HG03135 (cell line): ENCODE measurements around the gene DYNC2H1.
A peak's percentile ranks its signal among the peaks of the same experiment; 100 is the strongest.

Source experiments
- ATAC-seq: cut with Tn5 transposase; IDR thresholded peaks from one replicate; pipeline ENCODE4 v1.9.1; 2021; ENCODE audit warnings: mild to moderate bottlenecking, moderate library complexity; ENCODE audit not compliant: unreplicated experiment

Gene DYNC2H1

DNA sequence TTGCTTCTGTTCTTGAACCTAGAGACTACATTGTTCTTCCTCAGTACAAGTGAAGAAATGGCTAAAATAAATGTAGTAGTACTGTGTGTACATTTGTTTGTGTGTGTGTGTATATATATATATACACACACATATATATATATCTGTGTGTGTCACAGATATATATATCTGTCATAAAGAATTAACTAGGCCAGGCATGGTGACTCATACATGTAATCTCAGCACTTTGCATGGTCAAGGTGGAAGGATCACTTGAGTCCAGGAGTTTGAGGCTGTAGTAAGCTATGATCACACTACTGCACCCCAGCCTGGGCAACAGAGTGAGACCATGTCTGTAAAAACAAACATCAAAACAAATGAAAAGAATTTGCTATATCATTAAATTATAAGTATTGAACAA is 164.8 kb downstream of the DYNC2H1 start:
- ATAC-seq, result no peak

DNA sequence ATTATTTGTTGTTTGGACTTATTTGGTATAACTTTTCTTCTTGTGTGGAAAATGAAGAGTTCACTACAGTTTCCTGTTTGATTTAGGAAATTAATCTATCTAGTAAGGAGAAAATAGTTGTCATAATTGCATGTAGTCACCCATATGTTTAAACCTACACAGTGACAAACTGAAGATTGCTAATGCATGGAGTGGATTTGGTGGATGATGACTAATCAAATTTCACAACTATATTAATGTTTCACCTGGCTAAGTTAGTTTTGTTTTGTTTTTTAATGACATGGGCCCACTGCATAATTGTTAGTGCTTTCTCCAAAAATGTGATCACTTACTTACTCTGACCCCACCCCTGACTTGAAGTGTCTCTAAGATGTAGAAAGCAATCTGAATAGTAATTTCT is 170.6 kb downstream of the DYNC2H1 start:
- ATAC-seq, result no peak

DNA sequence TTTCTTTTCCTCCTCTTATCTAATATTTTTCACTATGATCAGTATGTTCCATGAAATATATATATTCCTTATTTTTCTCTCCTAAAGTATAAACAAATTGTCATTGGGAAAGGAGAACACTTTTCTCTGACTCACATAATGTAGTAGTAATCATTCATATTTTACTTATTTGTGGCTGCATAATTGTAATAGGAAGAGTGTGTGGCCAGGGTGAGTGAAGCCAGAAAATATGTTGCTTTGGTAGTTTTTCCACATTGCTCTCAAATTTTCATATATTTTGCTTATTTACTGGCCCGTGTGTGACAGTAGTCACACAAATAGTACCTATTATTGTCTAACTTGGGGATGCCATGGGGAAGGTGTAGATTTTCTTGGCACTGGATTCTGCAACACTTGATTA is 172.1 kb downstream of the DYNC2H1 start:
- ATAC-seq, result no peak

DNA sequence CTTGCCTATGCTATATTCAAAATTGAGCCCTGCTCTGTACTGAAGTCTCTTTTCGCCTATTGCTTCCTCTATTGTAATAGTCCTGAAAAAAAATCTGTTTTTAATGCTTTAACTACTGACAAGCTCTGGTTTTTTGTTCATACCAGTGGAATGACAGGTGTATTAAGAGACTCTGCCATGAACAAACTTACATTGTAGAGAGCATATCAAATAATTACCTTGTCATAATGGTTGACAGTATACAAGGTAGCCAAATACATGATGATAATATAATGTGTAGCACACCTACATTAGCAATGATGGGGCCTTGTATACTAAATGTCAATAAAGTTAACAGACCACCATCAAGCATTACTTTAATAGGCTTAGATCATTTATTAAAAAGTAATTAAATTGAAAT is 175.0 kb downstream of the DYNC2H1 start:
- ATAC-seq, result no peak

DNA sequence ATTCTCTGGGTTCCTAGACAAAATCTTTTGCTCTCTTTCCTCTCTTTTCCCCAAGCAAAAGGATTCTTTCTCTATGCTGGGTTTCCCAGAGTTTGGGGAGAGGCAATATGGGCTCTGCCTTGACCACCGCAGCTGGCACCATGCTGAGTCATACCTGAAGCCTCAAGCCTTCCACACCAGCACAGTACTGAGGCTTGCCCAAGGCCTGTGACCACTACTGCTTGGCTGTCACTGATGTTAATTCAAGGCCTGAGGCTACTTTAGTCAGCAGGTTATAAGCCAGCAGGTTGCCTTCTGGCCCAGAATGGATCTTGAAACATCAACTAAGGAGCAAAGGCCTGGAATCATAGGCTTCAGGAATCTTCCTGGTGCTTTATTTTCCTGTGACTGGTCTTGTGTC is 185.3 kb downstream of the DYNC2H1 start:
- no peak for ATAC-seq

DNA sequence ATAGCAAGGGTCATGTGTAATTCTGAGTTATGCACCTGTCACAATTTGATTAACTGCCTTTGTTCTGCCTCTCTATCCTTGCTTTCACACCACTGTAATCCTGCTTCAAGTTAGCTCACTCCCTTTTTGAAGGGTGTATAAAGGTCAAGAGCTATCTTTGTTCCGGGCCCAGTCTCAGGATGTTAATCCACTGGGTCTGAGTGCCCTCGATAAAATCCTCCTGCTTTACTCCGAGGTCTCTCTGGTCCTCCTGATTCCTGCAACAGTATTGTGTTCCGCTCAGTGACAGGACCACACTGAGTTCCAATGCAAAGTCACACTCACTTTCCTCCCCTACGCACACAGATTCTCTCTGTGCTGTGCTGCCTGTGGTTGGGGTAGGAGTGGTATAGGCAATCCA is 186.5 kb downstream of the DYNC2H1 start:
- no peak for ATAC-seq

DNA sequence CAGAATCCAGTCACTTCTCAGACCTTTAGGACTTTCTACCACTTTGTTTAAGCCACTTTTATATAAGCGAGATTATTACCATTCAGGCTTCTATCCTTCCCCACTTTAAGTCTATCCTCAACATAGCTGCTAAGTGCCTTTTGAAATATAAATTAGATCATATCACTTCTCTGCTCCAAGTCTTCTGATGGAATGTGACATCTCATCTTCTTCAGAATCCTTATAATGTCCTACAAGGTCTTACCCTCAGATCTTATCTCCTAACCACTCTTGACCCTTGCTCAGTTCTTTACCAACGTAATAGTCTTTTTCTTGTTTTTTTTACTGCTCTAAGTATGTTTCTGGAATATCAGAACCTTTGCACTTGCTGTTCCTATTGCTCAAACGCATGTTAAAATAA is 188.7 kb downstream of the DYNC2H1 start:
- no peak for ATAC-seq

DNA sequence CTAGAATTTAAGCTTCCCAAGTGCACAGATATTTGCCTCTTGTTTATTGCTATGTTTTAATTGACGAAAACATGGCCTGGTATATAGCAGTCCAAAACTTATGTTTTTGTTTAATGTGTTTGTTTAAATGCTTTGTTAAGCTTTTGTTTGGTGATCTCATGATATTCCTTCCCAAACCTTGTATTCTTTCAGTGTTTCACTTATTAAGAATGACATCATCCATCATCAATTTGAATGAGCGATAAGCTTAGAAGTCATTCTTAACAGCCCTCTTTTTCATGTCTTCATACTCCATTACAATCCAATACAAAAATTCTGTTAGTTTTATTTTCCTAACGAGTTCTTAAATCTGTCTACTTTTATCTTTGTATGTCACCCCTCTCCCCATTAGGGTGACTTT is 206.0 kb downstream of the DYNC2H1 start:
- no peak for ATAC-seq

DNA sequence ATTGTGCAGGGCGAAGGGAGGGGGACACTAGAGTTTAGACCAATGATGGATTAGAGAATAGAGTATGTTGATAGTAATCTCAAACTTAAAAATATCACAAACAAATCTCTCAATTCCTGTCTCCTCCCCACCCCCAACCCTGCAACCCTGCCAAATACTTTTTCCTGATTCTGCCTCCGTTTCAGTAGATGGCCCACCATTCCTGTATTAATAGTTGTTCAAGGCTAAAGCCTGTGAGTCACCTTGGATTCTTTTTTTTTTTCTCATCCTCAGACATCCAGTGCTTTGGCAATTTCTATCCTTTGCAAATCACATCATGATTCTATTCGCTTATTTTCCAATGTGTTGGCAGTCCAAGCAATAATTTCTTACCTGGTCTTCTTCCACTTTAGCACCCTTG is 207.9 kb downstream of the DYNC2H1 start:
- ATAC-seq, result no peak

DNA sequence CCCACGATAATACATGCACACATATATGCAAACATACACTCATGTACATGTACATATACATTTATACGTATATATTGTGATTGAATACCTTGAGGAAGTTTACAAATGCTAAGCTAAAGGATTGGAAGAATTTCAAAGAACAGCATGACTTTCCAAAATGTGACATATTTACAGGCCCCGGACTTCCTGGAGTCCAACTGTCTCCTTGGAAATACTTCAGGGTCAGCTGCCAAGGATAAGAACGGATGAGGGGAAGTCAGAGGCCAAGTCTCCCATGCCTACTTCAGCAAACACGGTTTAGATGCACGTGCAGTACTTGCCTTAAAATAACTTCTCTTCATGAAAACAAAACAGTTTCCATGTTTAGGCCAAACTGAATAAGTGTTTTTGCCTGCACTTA is 213.6 kb downstream of the DYNC2H1 start:
- ATAC-seq, result no peak

DNA sequence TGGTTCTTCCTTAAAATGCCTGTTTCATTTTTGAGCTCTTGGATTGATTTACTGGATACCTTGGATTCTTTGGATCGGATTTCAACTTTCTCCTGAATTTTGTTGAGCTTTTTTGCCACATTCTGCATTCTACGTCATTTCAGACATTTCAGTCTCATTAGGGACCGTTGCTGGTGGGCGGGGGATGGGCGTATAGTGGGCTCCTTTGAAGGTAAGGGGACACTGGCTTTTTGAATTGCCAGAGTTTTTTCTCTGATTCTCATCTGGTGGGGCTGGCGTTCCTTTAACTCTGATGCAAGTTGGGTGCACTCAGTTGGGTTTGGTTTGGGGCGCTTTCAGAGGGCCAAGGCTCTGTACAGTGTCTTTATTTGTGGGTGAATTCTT is 216.5 kb downstream of the DYNC2H1 start:
- ATAC-seq, result peak; percentile 11

DNA sequence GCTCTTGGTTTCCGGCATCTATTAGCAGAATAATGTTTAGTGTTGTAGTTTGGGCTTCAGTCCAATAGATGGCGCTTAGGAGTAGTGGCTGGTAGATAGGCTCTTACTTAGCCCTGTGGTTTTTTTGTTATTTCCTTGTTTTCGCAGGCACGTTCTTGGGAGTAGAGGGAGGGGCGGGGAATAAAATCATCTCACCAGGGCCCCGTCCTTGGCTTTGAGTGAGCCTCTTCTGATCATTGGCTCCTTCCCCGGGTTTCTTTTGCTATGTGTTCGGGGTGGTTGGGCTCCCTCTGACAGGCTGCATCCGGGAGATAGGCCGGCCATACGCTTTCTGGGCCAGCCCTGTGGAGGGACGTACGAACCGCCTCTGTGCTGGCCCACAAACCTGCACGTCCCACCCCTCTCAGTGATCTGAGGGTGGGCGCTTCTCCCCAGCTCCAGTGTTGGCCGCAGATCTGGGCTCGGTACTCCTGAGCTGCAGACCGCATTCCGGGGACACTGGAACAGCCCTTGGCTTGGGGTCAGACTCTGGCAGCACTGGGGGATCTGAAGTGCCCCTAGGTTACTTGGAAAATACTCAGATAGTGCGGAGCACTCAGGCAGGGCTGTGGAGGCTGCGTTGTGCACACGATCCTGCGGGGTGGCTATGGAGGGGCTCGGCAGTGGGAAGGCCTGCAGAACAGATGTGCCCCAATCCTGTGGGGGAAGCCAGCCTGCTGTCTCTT is 217.0 kb downstream of the DYNC2H1 start:
- peak; percentile 95 for ATAC-seq

DNA sequence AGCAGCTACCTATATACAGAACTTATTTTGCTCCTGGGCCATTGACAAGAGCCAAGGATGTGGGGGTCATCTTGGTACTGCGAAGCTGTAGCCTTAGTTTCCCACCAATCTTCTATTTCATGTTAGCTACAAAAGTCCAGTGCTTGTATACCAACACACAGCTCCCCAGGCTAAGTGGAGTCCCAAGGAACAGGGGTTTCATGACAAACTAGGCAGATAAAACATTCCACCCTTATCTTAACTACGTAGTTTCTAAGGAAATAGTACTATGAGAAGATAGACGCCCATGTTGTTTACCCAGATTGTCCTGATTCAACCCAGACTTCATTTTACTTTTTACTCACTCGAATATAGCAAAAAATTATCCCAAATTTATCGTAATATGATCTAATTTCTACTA is 218.5 kb downstream of the DYNC2H1 start:
- ATAC-seq, result no peak

DNA sequence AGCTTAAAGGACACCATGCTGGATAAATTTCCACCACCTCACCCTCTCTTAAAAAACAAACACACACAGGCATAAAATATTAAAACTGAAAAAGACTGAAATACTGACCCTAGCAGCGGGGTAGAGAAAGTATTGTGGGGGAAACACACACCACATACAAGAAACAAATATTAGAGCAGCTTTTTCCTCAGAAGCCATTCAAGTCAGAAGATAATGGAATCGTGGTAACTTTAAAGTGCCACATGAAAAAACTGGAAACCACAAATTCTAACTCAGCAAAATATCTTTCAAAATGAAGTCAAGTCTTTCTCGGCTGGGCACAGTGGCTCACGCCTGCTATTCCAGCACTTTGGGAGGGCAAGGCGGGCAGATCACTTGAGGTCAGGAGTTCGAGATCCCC is 223.2 kb downstream of the DYNC2H1 start:
- ATAC-seq, result no peak

DNA sequence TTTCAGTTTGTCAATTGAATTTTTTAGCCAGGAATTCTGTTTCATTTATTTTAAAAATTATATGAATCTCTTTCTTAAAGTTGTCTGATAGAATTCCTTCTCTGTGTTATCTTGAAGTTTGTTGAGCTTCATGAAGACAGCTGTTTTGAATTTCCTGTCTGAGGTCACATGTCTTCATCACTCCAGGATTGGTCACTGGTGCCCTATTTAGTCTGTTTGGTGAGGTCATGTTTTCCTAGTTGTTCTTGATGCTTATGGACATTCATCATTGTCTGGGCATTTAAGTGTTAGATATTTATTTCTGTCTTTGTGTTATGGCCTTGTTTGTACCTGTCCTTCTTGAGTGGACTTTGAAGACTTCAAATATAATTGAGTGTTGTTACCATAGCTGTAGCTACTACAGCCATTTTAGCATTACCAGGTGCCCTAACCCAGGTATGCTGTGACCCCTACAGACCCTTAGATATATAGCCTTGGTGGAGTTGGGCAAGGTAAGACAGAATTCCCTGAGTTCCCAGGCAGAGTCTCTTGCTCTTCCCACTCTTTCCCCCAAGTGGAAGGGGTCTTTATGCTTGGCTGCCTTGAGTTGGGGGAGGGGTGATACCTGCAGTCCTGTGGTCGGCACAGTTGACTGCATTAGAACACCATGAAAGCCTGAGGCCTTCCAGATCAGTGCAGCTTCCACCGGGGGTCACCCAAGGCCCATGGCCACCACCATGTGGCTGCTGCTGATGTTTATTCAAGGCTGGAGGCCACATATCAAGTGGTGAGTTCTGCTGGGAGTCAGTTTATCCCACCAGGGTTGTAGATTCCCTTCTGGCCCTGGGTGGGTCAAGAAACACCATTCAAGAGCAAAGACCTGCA is 229.6 kb downstream of the DYNC2H1 start:
- ATAC-seq, result no peak

DNA sequence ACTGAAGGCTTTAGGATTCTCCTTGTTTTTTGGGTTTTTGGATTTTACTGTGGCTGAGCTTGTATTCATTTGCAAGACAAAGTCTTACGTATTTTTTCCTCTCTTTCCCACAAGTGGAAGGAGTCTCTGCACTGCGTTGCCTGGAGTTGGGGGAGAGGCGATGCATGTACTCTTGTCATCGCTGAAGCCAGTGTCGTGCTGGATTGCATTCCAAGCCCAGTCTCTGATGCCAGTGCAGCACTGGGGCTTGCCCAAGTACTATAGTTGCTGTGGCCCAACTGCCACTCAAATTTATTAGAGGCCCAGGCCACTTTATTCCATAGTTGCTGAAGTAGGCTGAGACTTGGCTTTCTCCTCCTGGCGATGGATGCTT is 230.2 kb downstream of the DYNC2H1 start:
- ATAC-seq, result no peak

DNA sequence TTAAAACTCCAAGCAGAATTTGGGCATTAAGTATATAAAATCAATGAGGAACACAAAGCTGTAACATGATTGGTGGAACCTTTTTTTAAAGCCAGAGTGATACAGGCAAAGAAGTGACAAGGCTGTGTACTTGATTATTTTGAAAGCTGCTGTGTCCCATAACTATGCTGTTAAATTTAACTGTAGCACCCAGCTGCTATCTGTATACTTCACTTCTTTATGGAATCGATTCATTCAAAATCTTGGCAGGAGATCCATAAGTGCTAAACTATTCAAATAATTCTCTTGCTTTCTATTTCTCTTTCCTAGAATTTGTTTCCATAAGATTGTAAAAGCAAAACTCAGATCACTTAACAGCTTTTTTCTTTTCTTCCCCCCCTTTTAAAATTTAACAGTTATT is 231.7 kb downstream of the DYNC2H1 start:
- no peak for ATAC-seq

DNA sequence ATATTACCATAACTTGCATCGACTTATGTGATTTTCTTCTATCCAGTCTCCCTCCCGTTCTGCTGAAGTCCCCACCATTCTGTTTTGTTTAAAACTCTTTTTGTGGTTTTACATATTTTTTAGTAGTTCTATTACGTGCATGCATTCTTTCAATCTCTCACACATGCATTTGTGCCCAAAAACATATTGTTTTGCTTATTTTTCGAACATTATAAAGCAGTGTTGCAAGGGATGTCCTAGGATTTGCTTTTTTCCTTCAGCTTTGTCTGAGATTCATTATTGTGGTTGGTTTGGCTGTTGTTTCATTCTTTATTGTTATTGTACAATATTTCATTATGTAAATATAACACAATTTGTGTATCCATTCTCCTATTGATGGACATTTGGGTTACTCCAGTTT is 235.7 kb downstream of the DYNC2H1 start:
- no peak for ATAC-seq

DNA sequence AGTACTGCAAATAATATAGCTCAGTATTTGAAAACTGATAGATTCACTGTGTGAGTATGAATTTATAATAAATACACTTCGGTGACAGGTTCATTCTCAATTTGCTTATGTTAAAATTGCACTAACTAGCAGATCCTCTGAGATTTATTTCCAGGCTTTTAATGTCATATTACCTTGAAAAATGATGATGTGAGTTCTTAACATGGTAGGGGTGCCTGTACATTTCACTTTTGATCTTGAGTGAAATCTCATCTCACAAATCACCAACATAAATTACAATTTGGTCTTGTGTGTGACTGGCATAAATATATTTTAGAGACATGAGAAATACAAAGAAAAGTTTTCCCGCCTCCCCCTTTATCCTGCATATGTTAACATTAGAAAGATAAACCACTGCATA is 240.4 kb downstream of the DYNC2H1 start:
- no peak for ATAC-seq

DNA sequence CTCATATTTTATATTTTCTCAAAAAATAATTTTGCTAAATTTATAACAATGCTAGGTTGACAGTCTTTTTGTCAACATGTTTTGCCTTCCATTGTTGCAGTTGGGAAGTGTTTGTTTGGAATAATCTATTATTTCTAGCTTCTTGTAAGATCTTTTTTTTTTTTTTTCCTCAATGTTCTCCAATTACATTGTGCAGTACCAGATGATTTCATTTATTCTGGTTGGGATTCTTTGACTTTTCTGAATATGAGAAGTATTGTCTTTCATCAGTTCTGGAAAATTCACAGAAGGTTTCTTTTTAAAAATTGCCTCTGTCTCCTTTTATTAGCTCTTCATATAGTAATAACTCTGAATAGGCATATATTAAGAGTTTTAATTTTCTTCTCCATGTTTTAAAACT is 245.4 kb downstream of the DYNC2H1 start:
- no peak for ATAC-seq

DNA sequence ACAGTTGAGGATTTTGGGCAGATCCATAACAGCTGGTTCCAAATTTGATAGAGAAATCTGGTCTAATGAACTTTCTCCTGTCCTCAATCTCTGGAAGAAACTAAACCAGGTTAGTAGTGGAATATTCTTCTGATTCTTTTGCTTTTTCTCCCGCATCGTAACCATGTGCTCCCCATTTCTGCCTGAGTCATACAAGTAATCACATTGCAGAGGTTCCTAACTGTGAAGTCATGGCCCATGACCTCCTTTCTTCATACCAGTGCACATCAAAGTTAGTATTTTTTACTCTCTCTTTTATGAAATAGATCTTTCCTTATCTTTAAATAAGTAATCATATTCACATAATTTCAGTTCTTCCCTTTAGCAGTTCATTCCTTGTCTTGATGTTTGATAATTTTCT is 249.0 kb downstream of the DYNC2H1 start:
- no peak for ATAC-seq

DNA sequence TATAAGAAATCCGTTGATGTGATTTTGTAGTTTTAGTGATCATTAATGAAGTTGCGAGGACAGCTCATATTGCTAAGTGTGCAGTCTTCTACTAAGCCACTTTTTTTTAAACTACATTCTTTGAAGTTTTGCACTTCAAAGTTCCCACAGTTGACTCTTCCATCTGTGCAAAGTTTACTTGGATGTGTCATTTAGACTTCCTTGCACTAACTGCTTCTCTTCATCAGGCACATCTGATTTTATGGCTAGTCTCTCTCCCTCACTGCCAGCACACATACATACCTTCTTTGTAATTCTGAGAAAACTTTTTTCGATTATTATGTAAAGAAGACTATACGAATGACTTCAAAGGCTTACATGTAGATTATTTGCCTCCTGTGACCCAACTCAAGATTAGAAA is 250.0 kb downstream of the DYNC2H1 start:
- ATAC-seq, result no peak

DNA sequence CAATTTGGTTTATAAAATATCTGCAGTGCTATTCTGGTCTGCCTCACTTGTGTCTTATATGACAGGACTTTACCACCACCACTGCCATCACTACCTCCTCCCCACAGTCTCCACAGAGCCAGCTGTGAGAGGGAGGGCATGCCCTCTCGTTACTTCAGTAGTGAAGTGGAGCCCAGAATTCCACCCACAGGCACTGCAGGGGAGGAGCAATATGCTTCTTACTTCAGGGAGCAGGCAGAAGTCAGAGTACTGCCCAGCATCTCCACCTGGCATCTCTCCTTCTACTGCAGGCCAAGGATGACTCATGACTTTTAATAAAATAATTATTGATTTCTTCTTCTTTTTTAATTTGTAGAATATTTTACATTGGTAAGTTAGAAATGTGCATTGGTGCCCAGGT is 255.5 kb downstream of the DYNC2H1 start:
- ATAC-seq, result no peak
